ENCODE measurements around the gene GLYATL3. TPM values are rescaled to one million over a fixed set of nuclear protein-coding genes. Genes with fewer than 3 reads are reported as not detected.

GLYATL3 gene
- total and polyA plus RNA-seq, 11 donors = not detected

DNA sequence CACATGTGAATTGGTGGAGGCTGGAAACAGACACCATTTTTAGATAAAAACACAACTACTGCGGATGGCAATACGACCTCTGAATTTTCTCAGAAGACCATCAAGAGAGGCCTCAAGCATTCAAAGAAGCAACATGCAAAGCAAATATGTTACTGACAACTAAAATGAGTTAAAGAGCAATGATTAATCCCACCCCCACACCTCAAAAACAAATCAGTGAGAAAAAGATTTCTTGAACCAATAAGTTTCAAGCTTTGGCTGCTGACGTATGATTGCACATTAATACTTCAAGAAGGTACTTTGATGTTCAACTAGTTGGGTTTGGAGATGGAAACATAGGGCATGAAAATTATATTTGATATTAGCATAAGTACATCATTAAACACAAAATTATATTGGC, 37.7 kb upstream of the GLYATL3 start:
- Histone ChIP-seq H3K27ac (peak overlapping the region in 6 of 12 donors; percentile 68 to 94 (median 82)), H3K4me1 (peaks cover 0 to 36% (median 24%) of the 10 kb centered on the region in 12 donors), H3K27me3 (no peaks in the 10 kb centered on the region), H3K9me3 (no peaks in the 10 kb centered on the region), H3K4me3 (peak overlapping the region in 11 of 12 donors; percentile 52 to 86 (median 73)), H3K36me3 (peaks cover 0 to 26% (median 20%) of the 10 kb centered on the region in 9 donors)
- intact Hi-C loops (cut with DNase I) = no loop called here
- ATAC-seq = no peak
- TF ChIP-seq, protein P1, sequence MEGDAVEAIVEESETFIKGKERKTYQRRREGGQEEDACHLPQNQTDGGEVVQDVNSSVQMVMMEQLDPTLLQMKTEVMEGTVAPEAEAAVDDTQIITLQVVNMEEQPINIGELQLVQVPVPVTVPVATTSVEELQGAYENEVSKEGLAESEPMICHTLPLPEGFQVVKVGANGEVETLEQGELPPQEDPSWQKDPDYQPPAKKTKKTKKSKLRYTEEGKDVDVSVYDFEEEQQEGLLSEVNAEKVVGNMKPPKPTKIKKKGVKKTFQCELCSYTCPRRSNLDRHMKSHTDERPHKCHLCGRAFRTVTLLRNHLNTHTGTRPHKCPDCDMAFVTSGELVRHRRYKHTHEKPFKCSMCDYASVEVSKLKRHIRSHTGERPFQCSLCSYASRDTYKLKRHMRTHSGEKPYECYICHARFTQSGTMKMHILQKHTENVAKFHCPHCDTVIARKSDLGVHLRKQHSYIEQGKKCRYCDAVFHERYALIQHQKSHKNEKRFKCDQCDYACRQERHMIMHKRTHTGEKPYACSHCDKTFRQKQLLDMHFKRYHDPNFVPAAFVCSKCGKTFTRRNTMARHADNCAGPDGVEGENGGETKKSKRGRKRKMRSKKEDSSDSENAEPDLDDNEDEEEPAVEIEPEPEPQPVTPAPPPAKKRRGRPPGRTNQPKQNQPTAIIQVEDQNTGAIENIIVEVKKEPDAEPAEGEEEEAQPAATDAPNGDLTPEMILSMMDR (IDR thresholded peaks at IDR 0.05) = no peak
- TF ChIP-seq POLR2A (IDR thresholded peaks at IDR 0.05) = no peak
- WGBS, 4 donors = 36 to 41% (median 38%) methylated on average over 3 of the region's 3 CpGs
- no peak for DNase-seq

DNA sequence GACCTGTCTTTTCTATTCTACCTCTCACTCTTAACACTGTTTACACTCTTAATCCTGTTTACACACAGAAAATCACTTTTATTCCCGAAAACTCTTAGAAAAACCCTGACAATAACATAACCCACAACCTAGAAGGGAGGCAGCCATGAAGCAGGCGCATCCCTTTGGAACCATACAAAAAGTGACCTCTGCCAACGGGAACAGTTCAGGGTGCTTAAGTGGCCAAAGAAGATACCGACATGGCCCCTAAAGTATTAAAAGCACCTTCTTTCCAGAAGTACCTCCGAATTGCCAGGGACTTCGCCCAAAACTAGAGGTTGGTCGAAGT, 37.2 kb upstream of the GLYATL3 start:
- intact Hi-C loops (cut with DNase I) = no loop called here
- DNase-seq (no peak), ATAC-seq (peak in 3 of 4 donors; percentile 23 to 46 (median 35))
- Histone ChIP-seq H3K36me3 (peaks cover 0 to 21% (median 15%) of the 10 kb centered on the region in 9 donors), H3K27ac (peak overlapping the region; percentile 43 to 94 (median 82)), H3K4me1 (peaks cover 0 to 36% (median 24%) of the 10 kb centered on the region in 12 donors), H3K9me3 (no peaks in the 10 kb centered on the region), H3K4me3 (peak overlapping the region; percentile 52 to 86 (median 72)), H3K27me3 (no peaks in the 10 kb centered on the region)
- TF ChIP-seq, protein P1 (IDR thresholded peaks at IDR 0.05) = no peak
- TF ChIP-seq POLR2A (IDR thresholded peaks at IDR 0.05) = no peak
- WGBS, 4 donors = 1 to 3% (median 2%) methylated on average over 7 of the region's 7 CpGs

DNA sequence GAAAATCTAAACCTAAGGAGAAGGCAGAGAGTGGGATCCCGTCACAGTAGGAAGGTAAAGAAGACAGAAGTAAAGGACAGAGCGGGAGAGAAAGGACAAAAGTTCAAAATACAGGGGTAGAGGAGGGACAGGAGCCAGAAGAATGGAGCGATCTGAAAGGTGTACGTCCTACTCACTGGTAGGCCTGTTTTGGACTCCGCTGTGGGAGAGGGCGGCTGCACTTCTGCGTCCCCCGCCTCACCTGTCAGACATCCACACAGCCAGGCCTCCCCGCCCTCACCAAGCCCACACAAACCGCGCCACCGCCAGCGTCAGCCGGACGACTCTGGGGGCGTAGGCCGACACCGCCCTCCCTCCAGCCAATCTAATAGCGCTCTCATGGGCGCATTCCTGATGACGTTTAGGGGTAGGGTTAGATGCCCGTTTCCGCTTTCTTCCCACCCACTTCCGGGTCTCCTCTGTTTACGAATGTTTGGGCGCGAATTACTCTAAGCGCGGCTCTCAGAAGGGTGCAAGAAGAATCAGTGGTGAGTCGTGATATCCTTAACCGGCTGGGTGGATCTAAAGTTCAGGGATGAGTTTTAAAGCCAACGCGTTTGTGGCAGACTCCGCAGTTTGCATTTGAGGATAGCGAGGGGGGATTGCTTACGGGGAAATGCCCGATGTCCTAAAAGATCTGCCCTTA, 36.7 kb upstream of the GLYATL3 start, which contains the start of the genes CENPQ and MMUT:
Gene CENPQ, plus strand, starts transcription at position 444 of the 685 bp plus-strand sequence. CDS start 6,807 bp downstream, outside the sequence.
Gene MMUT, minus strand, starts transcription at position 327 of the 685 bp plus-strand sequence. CDS start 3,787 bp downstream, outside the sequence.
- H3K27ac ChIP-seq = peak within 1 kb of the TSS; percentile 43 to 94 (median 82)
- peak within 1 kb of the TSS; percentile 52 to 86 (median 72) for H3K4me3 ChIP-seq
- peak; percentile 100 for ATAC-seq

DNA sequence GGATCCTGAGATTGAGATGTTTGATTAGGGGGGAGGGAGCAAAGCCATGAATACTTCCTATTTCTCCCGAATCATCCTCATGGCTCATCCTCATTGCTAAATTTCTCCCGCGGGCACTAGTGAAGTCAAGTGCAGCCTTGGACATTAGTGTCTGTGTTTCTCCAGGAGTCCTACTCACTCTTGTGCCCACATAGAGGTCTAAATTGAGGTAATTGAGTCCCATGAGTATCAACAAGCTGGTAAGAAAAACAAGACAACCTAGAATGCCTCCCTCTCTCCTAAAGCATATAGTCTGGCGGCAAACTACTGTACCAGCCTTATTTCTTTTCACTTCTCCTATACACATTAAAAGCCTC, 36.1 kb upstream of the GLYATL3 start:
- no peaks in the 10 kb centered on the region for H3K27me3 ChIP-seq
- peaks cover 0 to 36% (median 24%) of the 10 kb centered on the region in 12 donors for H3K4me1 ChIP-seq
- intact Hi-C loops (cut with DNase I) = no loop called here
- peak overlapping the region; percentile 52 to 86 (median 72) for H3K4me3 ChIP-seq
- WGBS, 4 donors = 0 to 1% (median 0%) methylated on average over 4 of the region's 4 CpGs
- no peaks in the 10 kb centered on the region for H3K9me3 ChIP-seq
- no peak for DNase-seq
- TF ChIP-seq, protein P1 (IDR thresholded peaks at IDR 0.05) = no peak
- TF ChIP-seq POLR2A (IDR thresholded peaks at IDR 0.05) = no peak
- H3K27ac ChIP-seq = peak overlapping the region in 8 of 12 donors; percentile 11 to 94 (median 83)
- ATAC-seq = no peak
- peaks cover 0 to 11% (median 5%) of the 10 kb centered on the region in 9 donors for H3K36me3 ChIP-seq

More for the DNA sequence above, 36.7 kb upstream of the GLYATL3 start, which contains the start of the genes CENPQ and MMUT:
- Histone ChIP-seq H3K4me1 (peaks cover 0 to 36% (median 24%) of the 10 kb centered on the region in 12 donors), H3K9me3 (no peaks in the 10 kb centered on the region), H3K27me3 (no peaks in the 10 kb centered on the region), H3K36me3 (peaks cover 0 to 16% (median 10%) of the 10 kb centered on the region in 9 donors)
- 0% methylated on average over 37 of the region's 37 CpGs for whole genome bisulfite sequencing, 4 donors
- intact Hi-C loops (cut with DNase I) = no loop called here
- peak; percentile 93 to 95 (median 94) for DNase-seq
- peak; percentile 70 to 73 for TF ChIP-seq POLR2A (IDR thresholded peaks at IDR 0.05)
- TF ChIP-seq, protein P1 (IDR thresholded peaks at IDR 0.05) = no peak

Data from heart left ventricle (tissue), 16 donors.